Smooth muscle cell (in vitro differentiated cells): ENCODE results near the gene PCNX2. TPM values are rescaled to one million over a fixed set of nuclear protein-coding genes. Genes with fewer than 3 reads are reported as not detected.

ENCODE experiments used
- DNase-seq: peaks from one replicate; lab custom pipeline; 2025; ENCODE audit not compliant: unreplicated experiment; lab: John Stamatoyannopoulos, UW
- H2AFZ ChIP-seq: fragments of 200-600 bp; sonication (generic); 2 replicates; pipeline ENCODE4 v1.6.0; 2016; ENCODE audit warnings: antibody characterized with exemption, low read depth, mild to moderate bottlenecking
- H3F3A ChIP-seq: fragments of 200-600 bp; sonication (generic); 2 replicates; pipeline ENCODE4 v1.6.0; 2017; ENCODE audit warnings: antibody characterized with exemption, low read depth
- H3K27ac ChIP-seq: fragments of 200-600 bp; sonication (generic); 2 replicates; pipeline ENCODE4 v1.5.1; 2016; ENCODE audit warnings: low read depth, mild to moderate bottlenecking
- H3K27me3 ChIP-seq: fragments of 200-600 bp; sonication (generic); 2 replicates; pipeline ENCODE4 v1.6.1; 2016; ENCODE audit warnings: low read depth, mild to moderate bottlenecking
- H3K36me3 ChIP-seq: fragments of 200-600 bp; sonication (generic); 2 replicates; pipeline ENCODE4 v1.5.1; 2016; ENCODE audit warnings: low read depth
- H3K4me1 ChIP-seq: fragments of 200-600 bp; sonication (generic); 2 replicates; pipeline ENCODE4 v1.5.1; 2016; ENCODE audit warnings: low read depth
- H3K4me2 ChIP-seq: fragments of 200-600 bp; sonication (generic); 2 replicates; pipeline ENCODE4 v1.6.0; 2016; ENCODE audit warnings: mild to moderate bottlenecking
- H3K4me3 ChIP-seq: fragments of 200-600 bp; sonication (generic); 2 replicates; pipeline ENCODE4 v1.5.1; 2016; ENCODE audit warnings: mild to moderate bottlenecking
- H3K79me2 ChIP-seq: fragments of 200-600 bp; sonication (generic); 2 replicates; pipeline ENCODE4 v1.6.0; 2016; ENCODE audit warnings: low read depth, mild to moderate bottlenecking
- H3K9ac ChIP-seq: fragments of 200-600 bp; sonication (generic); 2 replicates; pipeline ENCODE4 v1.6.0; 2016; ENCODE audit warnings: low read depth
- H3K9me3 ChIP-seq: fragments of 200-600 bp; sonication (generic); replicated peaks from 2 replicates; pipeline ENCODE4 v1.5.1; 2016; ENCODE audit warnings: low read depth
- H4K20me1 ChIP-seq: fragments of 200-600 bp; sonication (generic); 2 replicates; pipeline ENCODE4 v1.6.0; 2016; ENCODE audit warnings: low read depth
- CTCF ChIP-seq: fragments of 200-600 bp; sonication (generic); IDR thresholded peaks from 2 replicates; pipeline ENCODE4 v1.5.1; 2017; ENCODE audit warnings: borderline replicate concordance, mild to moderate bottlenecking, antibody characterized with exemption; ENCODE audit not compliant: insufficient read depth, poor library complexity, severe bottlenecking
- WGBS: methylation state at CpG from one replicate; pipeline ENCODE4 v1.1.7; 2016; ENCODE audit warnings: low lambda C conversion rate; 5-methylcytosine and 5-hydroxymethylcytosine counted together
- polyA plus RNA-seq: library from polyadenylated mRNA; unstranded; fragments of >200 nt; fragmentation: Nextera tagmentation; extraction: Ambion mirVana; gene quantifications from 2 replicates; pipeline ENCODE4 v1.2.1, GENCODE V29; 2016
- total RNA-seq: library from RNA; depleted of rRNA; stranded (reverse); fragments of >200 nt; gene quantifications from 2 replicates; pipeline ENCODE4 v1.2.3, GENCODE V29; 2014

The PCNX2 gene
- total and polyA plus RNA-seq, 2 experiments from 2014 or later = 4.7 to 18.2 TPM

- Histone ChIP-seq H3K27ac (no peak overlapping the region), H3K9me3 (no peaks in the 10 kb centered on the region), H3K4me1 (no peaks in the 10 kb centered on the region), H3K27me3 (peaks cover 15% of the 10 kb centered on the region), H3K9ac (no peak overlapping the region), H3K4me3 (no peak overlapping the region), H3K79me2 (no peaks in the 10 kb centered on the region), H3K36me3 (no peaks in the 10 kb centered on the region), H3F3A (no peaks in the 10 kb centered on the region), H2AFZ (no peak overlapping the region), H4K20me1 (no peaks in the 10 kb centered on the region), H3K4me2 (no peak overlapping the region)
- no peak for DNase-seq
- 99% methylated on average over 4 of the region's 4 CpGs for WGBS
- TF ChIP-seq CTCF = no peak
Measured at GRCh38 chr1:233040494-233040893, 255.0 kb downstream of the PCNX2 start.

DNA sequence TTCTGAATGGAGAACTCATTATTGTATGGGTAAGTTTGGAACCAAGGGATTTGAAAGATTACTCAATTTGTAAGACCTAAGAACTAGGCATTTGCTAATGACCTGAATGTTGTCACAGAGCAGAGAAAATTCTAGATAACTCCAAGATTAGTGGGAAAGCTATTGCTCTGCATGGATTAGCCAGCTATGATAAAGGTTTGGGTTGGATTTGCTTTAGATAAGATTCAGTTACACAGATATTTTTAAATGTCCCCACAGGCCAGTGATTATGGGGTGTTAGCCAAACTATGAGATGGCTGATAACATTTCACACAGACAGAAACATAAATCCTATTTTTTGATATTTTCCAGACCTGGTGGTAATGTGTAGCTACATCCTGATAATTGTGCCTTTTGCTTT is 256.9 kb downstream of the PCNX2 start:
- H3K27ac ChIP-seq = no peak overlapping the region
- H4K20me1 ChIP-seq = no peaks in the 10 kb centered on the region
- H2AFZ ChIP-seq = no peak overlapping the region
- H3K4me1 ChIP-seq = no peaks in the 10 kb centered on the region
- H3F3A ChIP-seq = peaks cover 6% of the 10 kb centered on the region
- no peaks in the 10 kb centered on the region for H3K79me2 ChIP-seq
- no peak for DNase-seq
- H3K9ac ChIP-seq = no peak overlapping the region
- H3K9me3 ChIP-seq = no peaks in the 10 kb centered on the region
- peaks cover 15% of the 10 kb centered on the region for H3K27me3 ChIP-seq
- no peak for TF ChIP-seq CTCF
- H3K4me2 ChIP-seq = peak overlapping the region; percentile 2
- H3K36me3 ChIP-seq = no peaks in the 10 kb centered on the region
- no peak overlapping the region for H3K4me3 ChIP-seq

- no peak for DNase-seq
- no peak overlapping the region for H3K9ac ChIP-seq
- no peak overlapping the region for H2AFZ ChIP-seq
- H3K4me2 ChIP-seq = peak overlapping the region; percentile 2
- no peaks in the 10 kb centered on the region for H4K20me1 ChIP-seq
- H3F3A ChIP-seq = peaks cover 6% of the 10 kb centered on the region
- TF ChIP-seq CTCF = no peak
- no peak overlapping the region for H3K4me3 ChIP-seq
- H3K4me1 ChIP-seq = no peaks in the 10 kb centered on the region
- H3K36me3 ChIP-seq = no peaks in the 10 kb centered on the region
- no peak overlapping the region for H3K27ac ChIP-seq
- no peaks in the 10 kb centered on the region for H3K9me3 ChIP-seq
- peaks cover 11% of the 10 kb centered on the region for H3K27me3 ChIP-seq
- no peaks in the 10 kb centered on the region for H3K79me2 ChIP-seq
Measured at GRCh38 chr1:233037843-233038242, 257.7 kb downstream of the PCNX2 start.

GRCh38 chr1:233034836-233035235 is 260.7 kb downstream of the PCNX2 start:
- H3K9ac ChIP-seq = no peak overlapping the region
- no peaks in the 10 kb centered on the region for H3K4me1 ChIP-seq
- H4K20me1 ChIP-seq = no peaks in the 10 kb centered on the region
- H3K9me3 ChIP-seq = no peaks in the 10 kb centered on the region
- H3K79me2 ChIP-seq = no peaks in the 10 kb centered on the region
- no peak overlapping the region for H2AFZ ChIP-seq
- H3K27me3 ChIP-seq = no peaks in the 10 kb centered on the region
- H3K4me3 ChIP-seq = no peak overlapping the region
- no peak for TF ChIP-seq CTCF
- H3K27ac ChIP-seq = no peak overlapping the region
- no peak for DNase-seq
- WGBS = 5% methylated on average over 5 of the region's 5 CpGs
- no peaks in the 10 kb centered on the region for H3K36me3 ChIP-seq
- peak overlapping the region; percentile 14 for H3K4me2 ChIP-seq
- peaks cover 6% of the 10 kb centered on the region for H3F3A ChIP-seq
